H9 (cell line): ENCODE measurements around the gene PLCL1. TPM values are rescaled to one million over a fixed set of nuclear protein-coding genes. Genes with fewer than 3 reads are reported as not detected.

Source experiments
- DNase-seq: peaks from one replicate; pipeline ENCODE4 v3.0.0-alpha.2; 2017
- H2AFZ ChIP-seq: one replicate; pipeline ENCODE4 v1.6.1; 2013; ENCODE audit warnings: mild to moderate bottlenecking, low read length, control low read depth, moderate library complexity
- H2AK5ac ChIP-seq: 2 replicates; pipeline ENCODE4 v1.6.1; 2013; ENCODE audit warnings: low read length, control low read depth, mixed read lengths; ENCODE audit not compliant: insufficient read length
- H2BK120ac ChIP-seq: one replicate; pipeline ENCODE4 v1.6.1; 2013; ENCODE audit warnings: low read depth, mild to moderate bottlenecking, low read length, control low read depth, inconsistent platforms; ENCODE audit not compliant: poor library complexity, severe bottlenecking
- H2BK12ac ChIP-seq: 2 replicates; pipeline ENCODE4 v1.6.1; 2013; ENCODE audit warnings: low read length, control low read depth, mixed read lengths, low read depth; ENCODE audit not compliant: insufficient read length
- H2BK15ac ChIP-seq: 2 replicates; pipeline ENCODE4 v1.6.1; 2013; ENCODE audit warnings: low read depth, low read length, control low read depth
- H2BK20ac ChIP-seq: one replicate; pipeline ENCODE4 v1.6.1; 2013; ENCODE audit warnings: low read depth, mild to moderate bottlenecking, low read length, control low read depth, inconsistent platforms; ENCODE audit not compliant: poor library complexity, severe bottlenecking
- H2BK5ac ChIP-seq: 2 replicates; pipeline ENCODE4 v1.6.1; 2013; ENCODE audit warnings: low read length, control low read depth, mixed read lengths; ENCODE audit not compliant: insufficient read length
- H3K14ac ChIP-seq: 2 replicates; pipeline ENCODE4 v1.6.1; 2013; ENCODE audit warnings: low read length, control low read depth; ENCODE audit not compliant: insufficient read depth
- H3K18ac ChIP-seq: 2 replicates; pipeline ENCODE4 v1.6.1; 2013; ENCODE audit warnings: low read depth, mild to moderate bottlenecking, mixed read lengths, low read length, control low read depth; ENCODE audit not compliant: insufficient read length
- H3K23ac ChIP-seq: 2 replicates; pipeline ENCODE4 v1.6.1; 2013; ENCODE audit warnings: low read length, control low read depth, mixed read lengths, low read depth; ENCODE audit not compliant: insufficient read length
- H3K23me2 ChIP-seq: 2 replicates; pipeline ENCODE4 v1.6.1; 2013; ENCODE audit warnings: low read depth, mild to moderate bottlenecking, mixed read lengths, low read length, control low read depth; ENCODE audit not compliant: insufficient read length, poor library complexity, severe bottlenecking
- H3K27ac ChIP-seq: 2 replicates; pipeline ENCODE4 v1.5.1; 2013; ENCODE audit warnings: low read length, control low read depth, mixed read lengths, low read depth; ENCODE audit not compliant: insufficient read length
- H3K27me3 ChIP-seq: 2 replicates; pipeline ENCODE4 v1.6.1; 2013; ENCODE audit warnings: low read length, control low read depth, inconsistent platforms; ENCODE audit not compliant: insufficient read depth
- H3K4ac ChIP-seq: 2 replicates; pipeline ENCODE4 v1.6.1; 2013; ENCODE audit warnings: low read depth, mild to moderate bottlenecking, control low read depth, inconsistent platforms, low read length, moderate library complexity
- H3K4me1 ChIP-seq: 2 replicates; pipeline ENCODE4 v1.6.1; 2013; ENCODE audit warnings: low read length, control low read depth, inconsistent platforms; ENCODE audit not compliant: insufficient read depth
- H3K4me2 ChIP-seq: 2 replicates; pipeline ENCODE4 v1.6.1; 2013; ENCODE audit warnings: low read length, control low read depth, mixed read lengths; ENCODE audit not compliant: insufficient read length, insufficient read depth
- H3K56ac ChIP-seq: 2 replicates; pipeline ENCODE4 v1.6.1; 2013; ENCODE audit warnings: low read depth, mild to moderate bottlenecking, mixed read lengths, low read length, control low read depth; ENCODE audit not compliant: insufficient read length
- H3K79me1 ChIP-seq: 2 replicates; pipeline ENCODE4 v1.6.1; 2013; ENCODE audit warnings: low read depth, mild to moderate bottlenecking, moderate library complexity, low read length, control low read depth, inconsistent platforms; ENCODE audit not compliant: insufficient read depth, poor library complexity, severe bottlenecking
- H3K79me2 ChIP-seq: 2 replicates; pipeline ENCODE4 v1.6.1; 2013; ENCODE audit warnings: low read length, control low read depth, inconsistent platforms; ENCODE audit not compliant: insufficient read depth
- H3K9ac ChIP-seq: 2 replicates; pipeline ENCODE4 v1.6.1; 2013; ENCODE audit warnings: low read length, control low read depth, mixed read lengths; ENCODE audit not compliant: insufficient read length; ENCODE audit errors: extremely low read depth
- H3K9me3 ChIP-seq: one replicate; pipeline ENCODE4 v1.6.1; 2013; ENCODE audit warnings: low read depth, low read length, inconsistent platforms; ENCODE audit not compliant: control insufficient read depth
- H3T11ph ChIP-seq: one replicate; pipeline ENCODE4 v1.6.1; 2013; ENCODE audit warnings: mild to moderate bottlenecking, low read length, control low read depth, inconsistent platforms
- H4K20me1 ChIP-seq: one replicate; pipeline ENCODE4 v1.6.1; 2013; ENCODE audit not compliant: control insufficient read depth, insufficient read length, insufficient read depth
- H4K5ac ChIP-seq: 2 replicates; pipeline ENCODE4 v1.6.1; 2013; ENCODE audit warnings: low read depth, mild to moderate bottlenecking, mixed read lengths, low read length, control low read depth; ENCODE audit not compliant: insufficient read length
- H4K8ac ChIP-seq: replicated peaks from 2 replicates; pipeline ENCODE4 v1.6.1; 2013; ENCODE audit warnings: low read length, control low read depth, mixed read lengths, low read depth; ENCODE audit not compliant: insufficient read length
- H4K91ac ChIP-seq: 2 replicates; pipeline ENCODE4 v1.6.1; 2013; ENCODE audit warnings: low read depth, mild to moderate bottlenecking, moderate library complexity, mixed read lengths, low read length, control low read depth; ENCODE audit not compliant: insufficient read length
- H3K27ac Mint-ChIP-seq, 3 experiments: 2 replicates in 2 of 3; 3 replicates in 1 of 3; pipeline ENCODE4 v1.8.0; 2020 to 2021; ENCODE audit warnings: mixed read lengths in 3 of 3, mild to moderate bottlenecking in 1 of 3, moderate library complexity in 1 of 3
- H3K27me3 Mint-ChIP-seq: 2 replicates; pipeline ENCODE4 v1.8.0; 2021; ENCODE audit warnings: low read depth, mild to moderate bottlenecking, moderate library complexity, mixed read lengths
- H3K36me3 Mint-ChIP-seq, 3 experiments: 2 replicates in 2 of 3; 3 replicates in 1 of 3; pipeline ENCODE4 v1.8.0; 2020 to 2021; ENCODE audit warnings: low read depth in 3 of 3, mixed read lengths in 3 of 3; ENCODE audit not compliant: insufficient read depth in 1 of 3
- H3K4me1 Mint-ChIP-seq, 2 experiments: 2 replicates each; pipeline ENCODE4 v1.8.0; 2020; ENCODE audit warnings: mixed read lengths in 2 of 2
- H3K4me3 Mint-ChIP-seq, 2 experiments: 2 replicates in 1 of 2; 3 replicates in 1 of 2; pipeline ENCODE4 v1.8.0; 2020 to 2021; ENCODE audit warnings: mild to moderate bottlenecking in 2 of 2, mixed read lengths in 2 of 2, moderate library complexity in 1 of 2
- H3K9me3 Mint-ChIP-seq, 2 experiments: 2 replicates in 1 of 2; 3 replicates in 1 of 2; pipeline ENCODE4 v1.8.0; 2020; ENCODE audit warnings: mild to moderate bottlenecking in 2 of 2, mixed read lengths in 2 of 2, moderate library complexity in 1 of 2
- WGBS: extraction: QIAGEN DNeasy Blood & Tissue Kit; methylation state at CpG from one replicate; pipeline ENCODE4 v1.1.7; 2013; ENCODE audit warnings: missing lambda C conversion rate, low lambda C conversion rate, mixed read lengths; ENCODE audit not compliant: insufficient read length; ENCODE audit errors: extremely low coverage; 5-methylcytosine and 5-hydroxymethylcytosine counted together
- total RNA-seq: library from RNA; stranded (reverse); gene quantifications from 2 replicates; pipeline ENCODE4 v1.2.1, GENCODE V29; 2021
- TF ChIP-seq, protein P1 (sequence below): fragments of 200-600 bp; sonication (generic); conservative IDR thresholded peaks from 3 replicates; pipeline ENCODE4 v1.8.0; 2021; ENCODE audit warnings: antibody characterized with exemption, mild to moderate bottlenecking

PLCL1 gene
- total RNA-seq, 1 experiment from 2014 or later, result 0.04 TPM

DNA sequence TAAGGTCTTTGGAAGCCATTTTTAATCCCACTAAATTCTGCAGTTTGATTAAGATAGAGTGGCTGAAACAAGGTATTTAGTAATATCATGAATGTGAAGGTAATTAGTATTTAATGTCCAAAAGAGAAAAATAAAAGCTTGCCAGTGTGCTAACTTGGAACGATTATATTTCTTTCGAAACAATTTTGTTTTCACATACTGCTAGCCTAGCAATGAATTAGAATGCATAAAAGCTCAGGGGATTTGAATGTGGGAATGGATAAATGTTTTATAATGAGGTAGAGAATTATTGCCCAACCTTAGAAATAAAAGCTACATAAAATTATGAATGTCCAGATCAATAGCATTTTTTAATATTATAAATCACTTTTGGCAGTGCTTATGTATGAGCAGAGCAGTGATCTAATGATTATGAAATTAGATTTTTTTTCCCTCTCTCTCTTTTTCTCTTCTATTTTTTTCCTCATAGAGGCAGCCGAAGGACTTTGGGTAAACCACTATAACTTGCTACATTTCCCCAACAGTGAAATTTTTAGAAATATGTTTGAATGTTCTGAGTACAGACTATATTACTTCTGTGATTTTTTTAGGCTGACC lies 75.5 kb downstream of the PLCL1 start:
- no peaks in the 10 kb centered on the region for H4K20me1 ChIP-seq
- H4K8ac ChIP-seq, result no peak overlapping the region
- TF ChIP-seq, protein P1, sequence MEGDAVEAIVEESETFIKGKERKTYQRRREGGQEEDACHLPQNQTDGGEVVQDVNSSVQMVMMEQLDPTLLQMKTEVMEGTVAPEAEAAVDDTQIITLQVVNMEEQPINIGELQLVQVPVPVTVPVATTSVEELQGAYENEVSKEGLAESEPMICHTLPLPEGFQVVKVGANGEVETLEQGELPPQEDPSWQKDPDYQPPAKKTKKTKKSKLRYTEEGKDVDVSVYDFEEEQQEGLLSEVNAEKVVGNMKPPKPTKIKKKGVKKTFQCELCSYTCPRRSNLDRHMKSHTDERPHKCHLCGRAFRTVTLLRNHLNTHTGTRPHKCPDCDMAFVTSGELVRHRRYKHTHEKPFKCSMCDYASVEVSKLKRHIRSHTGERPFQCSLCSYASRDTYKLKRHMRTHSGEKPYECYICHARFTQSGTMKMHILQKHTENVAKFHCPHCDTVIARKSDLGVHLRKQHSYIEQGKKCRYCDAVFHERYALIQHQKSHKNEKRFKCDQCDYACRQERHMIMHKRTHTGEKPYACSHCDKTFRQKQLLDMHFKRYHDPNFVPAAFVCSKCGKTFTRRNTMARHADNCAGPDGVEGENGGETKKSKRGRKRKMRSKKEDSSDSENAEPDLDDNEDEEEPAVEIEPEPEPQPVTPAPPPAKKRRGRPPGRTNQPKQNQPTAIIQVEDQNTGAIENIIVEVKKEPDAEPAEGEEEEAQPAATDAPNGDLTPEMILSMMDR, result no peak
- H2BK5ac ChIP-seq, result no peak overlapping the region
- H3T11ph ChIP-seq, result no peak overlapping the region
- Mint-ChIP-seq H3K4me3 (no peak overlapping the region), H3K9me3 (no peaks in the 10 kb centered on the region), H3K27me3 (no peaks in the 10 kb centered on the region), H3K4me1 (peaks cover 4 to 6% of the 10 kb centered on the region in 2 experiments; a peak in 2 of 4 replicates), H3K27ac (no peak overlapping the region), H3K36me3 (no peaks in the 10 kb centered on the region)
- H3K14ac ChIP-seq, result no peak overlapping the region
- no peak overlapping the region for H4K91ac ChIP-seq
- H2BK15ac ChIP-seq, result no peak overlapping the region
- no peak overlapping the region for H3K9ac ChIP-seq
- H3K27me3 ChIP-seq, result no peaks in the 10 kb centered on the region
- no peaks in the 10 kb centered on the region for H3K9me3 ChIP-seq
- WGBS, result no CpG with 5 or more reads among the region's 3 CpGs
- H3K4me1 ChIP-seq, result no peaks in the 10 kb centered on the region
- no peak overlapping the region for H2BK12ac ChIP-seq
- no peak overlapping the region for H2AFZ ChIP-seq
- H3K56ac ChIP-seq, result no peak overlapping the region
- no peak overlapping the region for H2AK5ac ChIP-seq
- H3K23me2 ChIP-seq, result no peaks in the 10 kb centered on the region
- no peak overlapping the region for H3K23ac ChIP-seq
- DNase-seq, result no peak
- H3K79me1 ChIP-seq, result no peaks in the 10 kb centered on the region
- H2BK20ac ChIP-seq, result no peak overlapping the region
- H3K4me2 ChIP-seq, result no peak overlapping the region
- H4K5ac ChIP-seq, result no peak overlapping the region
- H3K79me2 ChIP-seq, result no peaks in the 10 kb centered on the region
- no peak overlapping the region for H3K4ac ChIP-seq
- no peak overlapping the region for H2BK120ac ChIP-seq
- no peak overlapping the region for H3K27ac ChIP-seq
- H3K18ac ChIP-seq, result no peak overlapping the region
